Tibial artery (tissue), 4 donors: ENCODE results near the gene MYH7B.

Experiments
- DNase-seq, 2 donors: peaks; one replicate each; pipeline ENCODE4 v3.0.0-alpha.2; 2019
- H3K27ac ChIP-seq, 2 donors: fragments of 200-600 bp; sonication (generic) in 1 of 2; 1 replicate in 1 of 2; 2 replicates in 1 of 2; pipeline ENCODE4 v1.5.1; 2018 to 2019; ENCODE audit warnings: mild to moderate bottlenecking in 1 of 2
- H3K27me3 ChIP-seq, 2 donors: fragments of 200-600 bp; sonication (generic) in 1 of 2; one replicate each; pipeline versions ENCODE4 v1.5.1 to v1.6.0; 2016 to 2019
- H3K36me3 ChIP-seq, 3 donors: fragments of 200-600 bp; sonication (generic) in 2 of 3; one replicate each; pipeline ENCODE4 v1.5.1; 2016 to 2019; ENCODE audit warnings: mild to moderate bottlenecking in 2 of 3
- H3K4me1 ChIP-seq, 4 donors: fragments of 200-600 bp; sonication (generic) in 2 of 4; 1 replicate in 3 of 4; 2 replicates in 1 of 4; pipeline ENCODE4 v1.5.1; 2016 to 2019
- H3K4me3 ChIP-seq, 2 donors: fragments of 200-600 bp; sonication (generic) in 1 of 2; 1 replicate in 1 of 2; 2 replicates in 1 of 2; pipeline ENCODE4 v1.5.1; 2018 to 2019; ENCODE audit warnings: mild to moderate bottlenecking in 2 of 2
- H3K9me3 ChIP-seq, 3 donors: fragments of 200-600 bp; sonication (generic) in 1 of 3; one replicate each; pipeline ENCODE4 v1.5.1; 2016 to 2019
- intact Hi-C: fragments of 100-400 bp; cut with DNase I; formaldehyde crosslinking; loops from one replicate; pipeline ENCODE4 v1.15.0; 2023; ENCODE audit warnings: low total_unique reads
- TF ChIP-seq, protein P1 (sequence below), 2 experiments: fragments of 200-600 bp in 1 of 2; fragments of 450-650 bp in 1 of 2; IDR thresholded peaks; one replicate each; pipeline ENCODE4 v1.5.1; 2017 to 2019; ENCODE audit warnings: antibody characterized with exemption in 2 of 2, mild to moderate bottlenecking in 1 of 2, moderate library complexity in 1 of 2

MYH7B gene

GRCh38 chr20:34986311-34987287, 30.9 kb downstream of the MYH7B start:
- Histone ChIP-seq H3K9me3 (no peaks in the 10 kb centered on the region), H3K27me3 (peaks cover 0 to 35% of the 10 kb centered on the region in 2 donors), H3K4me3 (no peak overlapping the region), H3K36me3 (no peaks in the 10 kb centered on the region), H3K27ac (no peak overlapping the region), H3K4me1 (peaks cover 0 to 6% (median 0%) of the 10 kb centered on the region in 4 donors)
- intact Hi-C loops, result no loop called here
- DNase-seq, result no peak
- TF ChIP-seq, protein P1, sequence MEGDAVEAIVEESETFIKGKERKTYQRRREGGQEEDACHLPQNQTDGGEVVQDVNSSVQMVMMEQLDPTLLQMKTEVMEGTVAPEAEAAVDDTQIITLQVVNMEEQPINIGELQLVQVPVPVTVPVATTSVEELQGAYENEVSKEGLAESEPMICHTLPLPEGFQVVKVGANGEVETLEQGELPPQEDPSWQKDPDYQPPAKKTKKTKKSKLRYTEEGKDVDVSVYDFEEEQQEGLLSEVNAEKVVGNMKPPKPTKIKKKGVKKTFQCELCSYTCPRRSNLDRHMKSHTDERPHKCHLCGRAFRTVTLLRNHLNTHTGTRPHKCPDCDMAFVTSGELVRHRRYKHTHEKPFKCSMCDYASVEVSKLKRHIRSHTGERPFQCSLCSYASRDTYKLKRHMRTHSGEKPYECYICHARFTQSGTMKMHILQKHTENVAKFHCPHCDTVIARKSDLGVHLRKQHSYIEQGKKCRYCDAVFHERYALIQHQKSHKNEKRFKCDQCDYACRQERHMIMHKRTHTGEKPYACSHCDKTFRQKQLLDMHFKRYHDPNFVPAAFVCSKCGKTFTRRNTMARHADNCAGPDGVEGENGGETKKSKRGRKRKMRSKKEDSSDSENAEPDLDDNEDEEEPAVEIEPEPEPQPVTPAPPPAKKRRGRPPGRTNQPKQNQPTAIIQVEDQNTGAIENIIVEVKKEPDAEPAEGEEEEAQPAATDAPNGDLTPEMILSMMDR (IDR thresholded peaks at IDR 0.05), result no peak

- Histone ChIP-seq H3K27me3 (peaks cover 0 to 28% of the 10 kb centered on the region in 2 donors), H3K4me1 (peaks cover 0 to 6% (median 0%) of the 10 kb centered on the region in 4 donors), H3K4me3 (no peak overlapping the region), H3K27ac (no peak overlapping the region), H3K36me3 (peaks cover 0 to 2% (median 0%) of the 10 kb centered on the region in 3 donors), H3K9me3 (no peaks in the 10 kb centered on the region)
- TF ChIP-seq, protein P1 (IDR thresholded peaks at IDR 0.05), result no peak
- intact Hi-C loops, result no loop called here
- DNase-seq, result no peak
These were observed 31.9 kb downstream of the MYH7B start for GRCh38 chr20:34987288-34988190.

GRCh38 chr20:34988191-34988540, 32.5 kb downstream of the MYH7B start:
- TF ChIP-seq, protein P1 (IDR thresholded peaks at IDR 0.05), result no peak
- no peaks in the 10 kb centered on the region for H3K9me3 ChIP-seq
- H3K36me3 ChIP-seq, result peaks cover 0 to 8% (median 4%) of the 10 kb centered on the region in 3 donors
- DNase-seq, result no peak
- intact Hi-C loops, result no loop called here
- no peak overlapping the region for H3K27ac ChIP-seq
- no peak overlapping the region for H3K4me3 ChIP-seq
- peaks cover 0 to 26% of the 10 kb centered on the region in 2 donors for H3K27me3 ChIP-seq
- peaks cover 0 to 6% (median 0%) of the 10 kb centered on the region in 4 donors for H3K4me1 ChIP-seq

GRCh38 chr20:34989118-34989517, 33.5 kb downstream of the MYH7B start:
- DNase-seq, result no peak
- TF ChIP-seq, protein P1 (IDR thresholded peaks at IDR 0.05), result no peak
- intact Hi-C loops, result no loop called here

DNA sequence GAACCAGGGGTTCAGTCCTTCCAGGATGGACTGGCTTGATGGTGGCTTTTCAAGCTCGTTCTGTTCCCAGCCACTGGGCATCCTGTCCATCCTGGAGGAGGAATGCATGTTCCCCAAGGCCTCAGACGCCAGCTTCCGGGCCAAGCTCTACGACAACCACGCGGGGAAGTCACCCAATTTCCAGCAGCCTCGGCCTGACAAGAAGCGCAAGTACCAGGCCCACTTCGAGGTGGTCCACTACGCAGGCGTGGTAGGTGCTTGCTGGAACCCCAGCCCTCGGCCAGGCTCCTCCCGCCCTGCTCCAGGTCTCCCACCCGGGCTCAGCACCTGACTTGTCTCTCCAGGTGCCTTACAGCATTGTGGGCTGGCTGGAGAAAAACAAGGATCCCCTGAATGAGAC, 34.0 kb downstream of the MYH7B start:
- intact Hi-C loops, result no loop called here

More at GRCh38 chr20:34989118-34989517, 33.5 kb downstream of the MYH7B start:
- peaks cover 0 to 17% of the 10 kb centered on the region in 2 donors for H3K27me3 ChIP-seq
- H3K4me3 ChIP-seq, result no peak overlapping the region
- peaks cover 7 to 18% (median 14%) of the 10 kb centered on the region in 3 donors for H3K36me3 ChIP-seq
- peaks cover 0 to 6% (median 0%) of the 10 kb centered on the region in 4 donors for H3K4me1 ChIP-seq
- no peaks in the 10 kb centered on the region for H3K9me3 ChIP-seq
- no peak overlapping the region for H3K27ac ChIP-seq

More for the DNA sequence above, 34.0 kb downstream of the MYH7B start:
- no peak for DNase-seq
- H3K9me3 ChIP-seq, result no peaks in the 10 kb centered on the region
- no peak overlapping the region for H3K27ac ChIP-seq
- peaks cover 13 to 23% (median 19%) of the 10 kb centered on the region in 3 donors for H3K36me3 ChIP-seq
- TF ChIP-seq, protein P1 (IDR thresholded peaks at IDR 0.05), result no peak
- peaks cover 0 to 12% of the 10 kb centered on the region in 2 donors for H3K27me3 ChIP-seq
- H3K4me3 ChIP-seq, result no peak overlapping the region
- H3K4me1 ChIP-seq, result peaks cover 0 to 6% (median 0%) of the 10 kb centered on the region in 4 donors
